Ovary (tissue), 9 donors: ENCODE data around the gene PLCH2. TPM values are rescaled to one million over a fixed set of nuclear protein-coding genes. Genes with fewer than 3 reads are reported as not detected.

Experiments
- DNase-seq, 5 donors: peaks; one replicate each; pipeline ENCODE4 v3.0.0-alpha.2; 2019 to 2020
- H3K27ac ChIP-seq, 2 donors: fragments of 200-600 bp; one replicate each; pipeline versions ENCODE4 v1.5.1 to v1.8.0; 2019 to 2022
- H3K27me3 ChIP-seq: fragments of 200-600 bp; one replicate; pipeline ENCODE4 v1.8.0; 2022
- H3K36me3 ChIP-seq: fragments of 200-600 bp; sonication (generic); one replicate; pipeline ENCODE4 v1.5.1; 2019
- H3K4me1 ChIP-seq: one replicate; pipeline ENCODE4 v1.8.1; 2013; ENCODE audit warnings: mild to moderate bottlenecking, moderate library complexity; ENCODE audit not compliant: insufficient read depth
- H3K4me3 ChIP-seq: fragments of 200-600 bp; sonication (generic); one replicate; pipeline ENCODE4 v1.5.1; 2017
- H3K9me3 ChIP-seq, 2 donors: fragments of 200-600 bp in 1 of 2; sonication (generic) in 1 of 2; one replicate each; pipeline versions ENCODE4 v1.5.1 to v1.8.1; 2013 to 2019; ENCODE audit warnings: mild to moderate bottlenecking in 1 of 2, moderate library complexity in 1 of 2
- EP300 ChIP-seq: sonication (generic); formaldehyde crosslinking; IDR thresholded peaks from one replicate; pipeline ENCODE4 v1.6.1; 2017; ENCODE audit warnings: antibody characterized with exemption
- POLR2A ChIP-seq: fragments of 450-650 bp; IDR thresholded peaks from one replicate; pipeline ENCODE4 v1.6.1; 2017; ENCODE audit warnings: antibody characterized with exemption, mild to moderate bottlenecking, moderate library complexity
- WGBS, 3 donors: extraction: QIAGEN DNeasy Blood & Tissue Kit in 1 of 3; methylation state at CpG; one replicate each; pipeline versions ENCODE4 v1.1.5 to v1.1.7; 2013 to 2017; 5-methylcytosine and 5-hydroxymethylcytosine counted together
- intact Hi-C, 4 donors: fragments of 100-400 bp; cut with DNase I; formaldehyde crosslinking; loops; one replicate each; pipeline versions ENCODE4 v1.11.0 to v1.15.1; 2022 to 2023
- polyA plus RNA-seq, 2 donors: library from polyadenylated mRNA; stranded (reverse); fragments of 200-250 nt in 1 of 2; fragments of 350-450 nt in 1 of 2; fragmentation: Illumina TruSeq in 1 of 2; extraction: RNeasy Lipid Tissue Mini Kit (QIAGEN cat#74804) in 1 of 2; gene quantifications; one replicate each; pipeline ENCODE4 v1.2.3, GENCODE V29; 2013 to 2014
- total RNA-seq, 7 donors: library from RNA; depleted of rRNA in 2 of 7; stranded (reverse); fragments of >200 nt in 2 of 7; fragmentation: NEBNext Ultra II Directional in 3 of 7; extraction: Animal tissue kit (Norgen Biotek cat#: 25700) in 3 of 7; gene quantifications; one replicate each; pipeline versions ENCODE4 v1.1.0 to v1.2.4, GENCODE V29; 2016 to 2023
- TF ChIP-seq, protein P1 (sequence below), 3 donors: fragments of 450-650 bp in 2 of 3; fragments of 200-600 bp in 1 of 3; IDR thresholded peaks; one replicate each; pipeline versions ENCODE4 v1.5.1 to v1.8.0; 2016 to 2022; ENCODE audit warnings: antibody characterized with exemption in 3 of 3, mild to moderate bottlenecking in 1 of 3
- donor health status: DM: no; HTN: no; CAD: no; lungs with moderate emphysema.
- donor health status: DM: no; HTN: no; CAD: no.
- donor health status: Bipolar disorder and iron deficiency.
- donor health status: DM: yes; HTN: yes; CAD: no.
- donor health status: DM: no; HTN: no; CAD: no.
- donor health status: DM: yes; HTN: yes; CAD: no.

Gene PLCH2
- total and polyA plus RNA-seq, 9 donors: 0.05 to 0.84 (median 0.34) TPM; not detected in 1

DNA sequence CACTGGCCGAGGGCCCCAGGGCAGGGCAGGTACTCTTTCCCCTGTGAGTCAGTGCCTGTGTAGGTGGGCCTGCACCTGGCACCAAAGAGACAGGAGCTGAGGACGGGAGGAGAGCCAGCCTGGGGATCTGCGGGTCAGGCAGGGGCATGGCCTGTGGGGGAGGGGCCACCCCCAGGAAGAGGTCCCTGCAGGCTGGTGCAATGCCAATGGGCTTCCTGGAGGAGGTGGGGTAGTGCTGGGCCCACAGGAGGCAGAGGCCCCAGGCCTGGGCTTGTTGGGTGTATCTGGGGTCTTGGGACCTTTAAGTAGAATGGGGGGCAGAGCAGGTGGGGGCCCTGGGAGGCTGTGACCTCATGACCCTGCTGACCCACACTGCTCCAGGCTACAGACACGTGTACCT, 23.2 kb downstream of the PLCH2 start:
- Histone ChIP-seq H3K4me1 (no peaks in the 10 kb centered on the region), H3K27me3 (peaks cover 6% of the 10 kb centered on the region), H3K9me3 (no peaks in the 10 kb centered on the region), H3K27ac (no peak overlapping the region), H3K4me3 (no peak overlapping the region), H3K36me3 (no peaks in the 10 kb centered on the region)
- no peak for TF ChIP-seq POLR2A
- no peak for TF ChIP-seq EP300
- TF ChIP-seq, protein P1, sequence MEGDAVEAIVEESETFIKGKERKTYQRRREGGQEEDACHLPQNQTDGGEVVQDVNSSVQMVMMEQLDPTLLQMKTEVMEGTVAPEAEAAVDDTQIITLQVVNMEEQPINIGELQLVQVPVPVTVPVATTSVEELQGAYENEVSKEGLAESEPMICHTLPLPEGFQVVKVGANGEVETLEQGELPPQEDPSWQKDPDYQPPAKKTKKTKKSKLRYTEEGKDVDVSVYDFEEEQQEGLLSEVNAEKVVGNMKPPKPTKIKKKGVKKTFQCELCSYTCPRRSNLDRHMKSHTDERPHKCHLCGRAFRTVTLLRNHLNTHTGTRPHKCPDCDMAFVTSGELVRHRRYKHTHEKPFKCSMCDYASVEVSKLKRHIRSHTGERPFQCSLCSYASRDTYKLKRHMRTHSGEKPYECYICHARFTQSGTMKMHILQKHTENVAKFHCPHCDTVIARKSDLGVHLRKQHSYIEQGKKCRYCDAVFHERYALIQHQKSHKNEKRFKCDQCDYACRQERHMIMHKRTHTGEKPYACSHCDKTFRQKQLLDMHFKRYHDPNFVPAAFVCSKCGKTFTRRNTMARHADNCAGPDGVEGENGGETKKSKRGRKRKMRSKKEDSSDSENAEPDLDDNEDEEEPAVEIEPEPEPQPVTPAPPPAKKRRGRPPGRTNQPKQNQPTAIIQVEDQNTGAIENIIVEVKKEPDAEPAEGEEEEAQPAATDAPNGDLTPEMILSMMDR (IDR thresholded peaks at IDR 0.05): no peak
- DNase-seq: no peak
- intact Hi-C loops: no loop called here
- 28 to 50% (median 36%) methylated on average over 3 to 4 of the region's 4 CpGs for WGBS, 3 donors

DNA sequence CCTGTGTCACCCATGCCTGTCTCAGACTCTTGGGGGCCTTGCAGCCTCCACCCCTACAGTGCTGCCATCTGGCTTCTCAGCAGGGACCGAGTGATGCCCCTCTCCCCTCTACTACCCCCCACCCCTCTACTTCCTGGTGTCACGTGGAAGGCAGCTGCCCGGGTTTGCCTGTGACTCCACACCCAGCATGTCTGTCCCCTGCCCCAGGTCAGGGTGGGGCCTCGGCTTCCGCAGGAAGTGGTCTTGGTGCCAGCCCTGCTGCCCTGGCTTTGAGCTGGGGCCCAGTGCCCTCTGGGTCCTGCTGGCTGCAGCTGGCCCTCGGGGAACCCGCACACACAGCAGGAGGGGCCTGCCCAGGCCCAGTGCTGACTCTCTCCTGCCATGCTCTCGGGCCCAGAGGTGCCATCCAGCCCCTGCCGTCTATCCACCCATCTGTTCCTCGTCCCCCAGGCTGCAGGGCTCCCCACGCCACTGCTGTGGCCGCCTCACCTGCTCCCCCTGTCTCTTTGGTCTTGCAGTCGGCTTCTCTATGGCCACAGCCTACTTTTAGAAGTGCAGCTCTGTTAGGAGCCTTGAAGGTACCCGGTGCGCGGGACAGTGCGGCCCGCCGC, 24.0 kb downstream of the PLCH2 start:
- Histone ChIP-seq H3K36me3 (no peaks in the 10 kb centered on the region), H3K4me3 (no peak overlapping the region), H3K27me3 (peaks cover 6% of the 10 kb centered on the region), H3K27ac (no peak overlapping the region), H3K9me3 (no peaks in the 10 kb centered on the region), H3K4me1 (no peaks in the 10 kb centered on the region)
- TF ChIP-seq EP300 (no peak), POLR2A (no peak)
- TF ChIP-seq, protein P1 (IDR thresholded peaks at IDR 0.05): no peak
- intact Hi-C loops: no loop called here
- WGBS, 3 donors: 46 to 53% (median 47%) methylated on average over 19 of the region's 19 CpGs
- DNase-seq: no peak

DNA sequence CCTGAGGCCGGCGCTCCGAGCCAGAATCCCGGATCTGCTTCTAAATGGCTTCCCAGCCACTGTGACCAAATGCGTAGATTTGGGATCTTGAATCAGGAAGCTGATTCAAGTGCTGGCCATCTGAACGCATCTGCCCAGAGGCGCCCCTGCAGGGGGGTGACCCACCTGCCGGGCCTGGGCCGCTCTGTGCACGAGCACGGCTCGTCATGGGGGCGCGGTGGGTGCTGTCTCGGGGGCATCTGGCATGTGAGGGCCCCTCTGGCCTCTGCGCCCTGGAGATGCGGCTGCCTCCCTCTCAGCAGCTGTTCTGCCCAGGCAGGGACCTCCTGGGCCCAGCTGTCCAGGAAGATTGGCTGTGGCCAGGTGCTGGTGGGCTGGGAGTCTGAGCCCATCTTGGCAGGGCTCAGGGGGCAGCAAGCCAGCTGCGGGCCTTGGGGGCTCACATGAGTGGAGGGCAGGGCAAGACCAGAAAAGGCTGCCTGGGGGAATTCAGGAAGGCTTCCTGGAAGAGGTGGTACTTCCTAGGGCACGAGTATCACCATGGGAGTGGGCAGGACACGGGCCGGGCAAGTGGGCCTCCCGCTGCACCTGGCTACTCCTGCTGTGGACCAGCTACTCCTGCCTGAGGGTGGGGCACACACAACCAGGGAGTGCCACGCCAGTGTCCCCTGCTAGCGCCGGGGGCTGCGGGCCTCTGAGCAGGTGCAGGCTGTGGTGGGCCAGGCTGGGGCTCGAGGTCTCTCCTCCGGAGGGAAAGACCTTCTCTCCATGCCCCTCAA, 25.1 kb downstream of the PLCH2 start:
- 48 to 56% (median 55%) methylated on average over 25 to 28 of the region's 28 CpGs for WGBS, 3 donors

DNA sequence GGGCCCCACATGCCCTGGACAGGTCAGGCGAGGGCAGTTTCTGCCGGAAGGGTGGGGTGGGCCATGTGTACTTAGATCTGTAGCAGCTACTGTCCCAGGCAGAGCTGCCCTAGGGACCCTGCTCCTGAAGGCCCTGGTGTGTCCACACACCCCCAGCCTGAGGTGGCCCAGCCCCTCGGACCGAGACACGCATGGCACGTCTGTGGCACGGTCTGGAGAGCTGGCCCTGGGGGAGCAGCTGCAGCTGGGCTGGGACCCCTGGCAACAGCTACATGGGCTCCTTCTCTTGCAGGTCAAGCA, 25.7 kb downstream of the PLCH2 start:
- TF ChIP-seq EP300 (no peak), POLR2A (no peak)
- TF ChIP-seq, protein P1 (IDR thresholded peaks at IDR 0.05): no peak
- Histone ChIP-seq H3K9me3 (no peaks in the 10 kb centered on the region), H3K4me3 (no peak overlapping the region), H3K27ac (no peak overlapping the region), H3K4me1 (no peaks in the 10 kb centered on the region), H3K27me3 (peaks cover 6% of the 10 kb centered on the region), H3K36me3 (no peaks in the 10 kb centered on the region)
- intact Hi-C loops: no loop called here
- WGBS, 3 donors: 45 to 60% (median 52%) methylated on average over 7 of the region's 7 CpGs
- DNase-seq: no peak

More for the DNA sequence above, 25.1 kb downstream of the PLCH2 start:
- no peak overlapping the region for H3K27ac ChIP-seq
- TF ChIP-seq POLR2A: no peak
- TF ChIP-seq, protein P1 (IDR thresholded peaks at IDR 0.05): no peak
- TF ChIP-seq EP300: no peak
- intact Hi-C loops: no loop called here
- H3K27me3 ChIP-seq: peaks cover 6% of the 10 kb centered on the region
- no peak for DNase-seq
- H3K4me3 ChIP-seq: no peak overlapping the region
- no peaks in the 10 kb centered on the region for H3K9me3 ChIP-seq
- no peaks in the 10 kb centered on the region for H3K4me1 ChIP-seq
- H3K36me3 ChIP-seq: no peaks in the 10 kb centered on the region
